Fibroblast of upper back skin (primary cell): ENCODE measurements around the gene CER1.
A peak's percentile ranks its signal among the peaks of the same experiment; 100 is the strongest.

Experiments
- DNase-seq: peaks from one replicate; pipeline ENCODE4 v3.0.0-alpha.2; 2013

The CER1 gene, protein sequence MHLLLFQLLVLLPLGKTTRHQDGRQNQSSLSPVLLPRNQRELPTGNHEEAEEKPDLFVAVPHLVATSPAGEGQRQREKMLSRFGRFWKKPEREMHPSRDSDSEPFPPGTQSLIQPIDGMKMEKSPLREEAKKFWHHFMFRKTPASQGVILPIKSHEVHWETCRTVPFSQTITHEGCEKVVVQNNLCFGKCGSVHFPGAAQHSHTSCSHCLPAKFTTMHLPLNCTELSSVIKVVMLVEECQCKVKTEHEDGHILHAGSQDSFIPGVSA

DNA sequence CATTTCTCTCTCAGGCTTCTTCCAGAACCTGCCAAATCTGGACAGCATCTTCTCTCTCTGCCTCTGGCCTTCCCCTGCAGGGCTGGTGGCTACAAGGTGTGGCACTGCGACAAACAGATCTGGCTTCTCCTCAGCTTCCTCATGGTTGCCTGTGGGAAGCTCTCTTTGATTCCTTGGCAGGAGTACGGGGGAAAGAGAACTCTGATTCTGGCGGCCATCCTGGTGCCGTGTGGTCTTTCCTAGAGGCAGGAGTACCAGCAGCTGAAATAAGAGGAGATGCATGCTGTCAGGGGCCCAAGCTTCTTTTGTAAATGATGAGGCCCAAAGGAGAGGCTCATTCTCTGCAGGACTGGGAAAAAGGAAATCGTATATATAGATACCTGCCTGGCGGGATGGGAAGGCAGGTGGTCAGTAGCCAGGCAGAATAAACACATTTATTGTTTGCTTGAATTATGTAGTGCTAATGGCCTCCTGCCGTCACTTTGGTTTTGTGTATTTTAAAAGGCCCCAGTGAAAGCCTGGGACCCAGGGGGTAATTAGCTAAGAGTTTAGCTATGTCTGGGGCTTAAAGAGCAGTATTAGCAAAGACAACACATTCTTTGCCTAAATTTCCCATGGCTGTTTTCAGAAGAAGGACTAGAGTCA, at the start of gene CER1:
Gene CER1, minus strand, starts transcription at position 343 of the 645 bp plus-strand sequence. Its CDS starts 61 bp downstream, at position 282.
- no peak for DNase-seq

DNA sequence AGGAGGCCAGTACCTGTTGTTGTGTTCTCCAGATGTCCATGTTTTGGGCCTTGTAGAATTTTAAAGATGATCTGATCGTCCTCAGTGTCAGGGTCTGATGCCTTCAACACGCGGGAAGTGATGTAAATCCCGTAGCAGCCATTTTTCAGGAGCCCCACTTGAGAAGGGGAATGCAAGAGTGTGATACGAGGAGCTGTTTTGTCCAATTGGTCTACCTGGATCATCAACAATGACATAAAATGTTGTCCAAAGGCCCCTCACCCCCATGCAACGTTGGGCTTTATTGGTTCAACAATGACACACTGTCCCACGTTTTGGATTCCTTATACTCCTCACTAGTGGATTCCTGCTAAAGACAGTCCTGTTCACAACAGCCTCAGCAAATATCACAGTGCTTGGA, 48.1 kb upstream of the CER1 start:
- DNase-seq, result no peak

- peak; percentile 29 for DNase-seq
These were observed 46.7 kb upstream of the CER1 start for GRCh38 chr9:14769230-14769571.

DNA sequence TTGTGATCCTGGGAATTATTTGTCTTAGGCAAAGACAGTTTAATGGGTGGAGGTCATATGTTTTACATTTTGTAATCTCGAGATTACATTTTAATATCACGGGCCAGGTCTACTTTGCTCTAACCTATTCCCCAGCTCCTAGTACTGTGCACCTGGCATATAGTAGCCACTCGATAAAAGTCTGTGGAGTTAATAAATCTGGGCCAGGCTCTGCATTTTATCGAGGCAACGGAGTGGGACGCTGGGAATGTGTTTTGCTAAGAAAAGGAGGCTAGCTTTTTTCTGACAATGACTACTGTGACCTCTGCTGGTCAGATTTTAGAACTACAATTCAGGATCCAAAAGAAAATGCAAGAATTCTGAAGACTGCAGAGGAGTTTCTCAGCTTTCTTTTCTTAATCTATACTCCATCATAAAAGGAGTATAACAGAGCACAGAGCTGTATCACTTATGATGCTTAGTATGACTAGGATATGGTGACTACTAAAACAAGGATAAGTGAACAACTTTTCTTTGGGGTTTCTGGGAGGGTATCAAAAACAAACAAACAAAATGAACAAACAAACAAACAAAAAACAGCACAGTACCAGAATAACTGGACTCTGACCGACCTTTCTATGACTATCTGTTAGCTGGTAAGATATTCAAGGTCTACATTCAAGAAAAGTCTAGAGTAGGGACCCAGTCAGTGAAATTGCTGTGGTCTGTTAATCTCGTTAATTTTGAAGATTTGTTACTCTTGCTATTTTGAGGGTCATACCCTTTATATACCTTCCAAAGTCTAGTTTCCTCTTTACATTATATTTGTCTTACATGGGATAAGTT, 46.1 kb upstream of the CER1 start:
- DNase-seq, result peak; percentile 66

- DNase-seq, result peak; percentile 72
These were observed 43.8 kb upstream of the CER1 start for GRCh38 chr9:14766299-14766698.

DNA sequence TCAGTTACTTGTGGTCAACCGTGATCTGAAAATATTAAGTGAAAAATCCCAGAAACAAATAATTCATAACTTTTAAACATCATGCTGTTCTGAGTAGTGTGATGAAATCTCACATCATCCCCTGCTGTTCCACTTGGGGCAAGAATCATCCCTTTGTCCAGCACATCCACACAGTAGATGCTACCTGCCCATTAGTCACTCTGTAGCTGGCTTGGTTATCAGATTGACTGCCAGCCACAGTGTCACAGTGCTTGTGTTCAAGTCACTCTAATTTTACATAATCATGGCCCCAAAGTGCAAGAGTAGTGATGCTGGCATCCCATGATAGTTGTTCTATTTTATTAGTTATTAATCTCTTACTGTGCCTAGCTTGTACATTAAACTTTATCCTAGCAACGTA, 39.1 kb upstream of the CER1 start:
- no peak for DNase-seq

- DNase-seq, result no peak
These were observed 37.5 kb upstream of the CER1 start for GRCh38 chr9:14760060-14760459.

GRCh38 chr9:14756291-14756690, 33.8 kb upstream of the CER1 start:
- no peak for DNase-seq

DNA sequence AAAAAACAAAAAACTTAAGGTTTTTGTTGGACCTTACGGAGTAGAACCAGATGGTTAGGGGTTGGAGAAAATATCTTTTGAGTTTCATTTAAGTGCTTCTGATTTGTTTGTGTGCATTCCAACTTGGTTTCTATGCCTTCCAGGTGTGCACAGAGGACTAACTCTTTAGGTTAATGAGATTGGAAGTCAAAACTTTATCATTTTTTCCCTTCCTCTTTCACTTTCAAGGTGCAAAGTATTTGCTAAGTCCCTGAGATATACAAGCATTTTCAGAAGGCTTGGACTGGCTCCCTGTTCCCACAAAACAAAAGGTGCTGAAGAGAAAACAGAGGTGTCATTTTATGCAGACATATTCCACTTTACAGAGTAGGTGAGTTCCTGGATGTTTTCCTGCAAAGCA, 30.3 kb upstream of the CER1 start:
- no peak for DNase-seq

DNA sequence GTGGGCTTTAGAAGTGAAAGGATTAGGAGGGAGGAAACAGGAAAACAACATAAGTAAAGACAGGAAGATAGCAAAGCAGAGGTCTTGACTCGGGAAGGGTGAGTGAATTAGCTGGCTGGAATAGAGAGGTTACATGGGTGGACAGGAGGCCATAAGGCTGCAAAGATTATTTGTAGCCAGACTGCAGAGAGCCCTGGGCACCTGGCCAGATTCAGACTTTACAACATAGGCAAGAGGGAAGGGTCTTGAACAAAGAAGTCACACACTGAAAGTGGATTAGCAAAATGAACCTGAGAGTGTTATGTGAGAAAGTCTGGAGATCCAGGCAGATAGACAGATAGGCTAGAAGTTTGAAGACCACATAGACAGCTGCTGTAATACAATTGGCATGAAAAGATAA, 29.7 kb upstream of the CER1 start:
- DNase-seq, result no peak

DNA sequence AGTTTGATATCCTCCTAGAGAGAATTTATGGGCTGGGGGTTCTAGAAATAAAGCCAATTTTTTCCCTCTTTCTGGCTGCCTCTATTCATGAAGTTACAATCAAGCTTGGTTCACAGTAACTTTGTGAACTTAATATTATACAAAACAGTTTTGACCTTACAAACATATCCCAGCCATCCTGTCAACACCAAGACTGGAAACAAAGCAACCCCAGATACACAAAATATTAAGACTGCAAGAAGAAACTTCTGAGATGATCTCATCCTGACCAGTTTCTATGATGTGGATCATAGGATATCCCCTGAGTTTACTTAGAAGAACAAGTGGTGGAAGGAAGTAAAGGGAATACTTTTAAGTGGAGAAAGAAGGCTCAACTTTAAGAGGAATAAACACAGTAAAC, 28.3 kb upstream of the CER1 start:
- no peak for DNase-seq

DNA sequence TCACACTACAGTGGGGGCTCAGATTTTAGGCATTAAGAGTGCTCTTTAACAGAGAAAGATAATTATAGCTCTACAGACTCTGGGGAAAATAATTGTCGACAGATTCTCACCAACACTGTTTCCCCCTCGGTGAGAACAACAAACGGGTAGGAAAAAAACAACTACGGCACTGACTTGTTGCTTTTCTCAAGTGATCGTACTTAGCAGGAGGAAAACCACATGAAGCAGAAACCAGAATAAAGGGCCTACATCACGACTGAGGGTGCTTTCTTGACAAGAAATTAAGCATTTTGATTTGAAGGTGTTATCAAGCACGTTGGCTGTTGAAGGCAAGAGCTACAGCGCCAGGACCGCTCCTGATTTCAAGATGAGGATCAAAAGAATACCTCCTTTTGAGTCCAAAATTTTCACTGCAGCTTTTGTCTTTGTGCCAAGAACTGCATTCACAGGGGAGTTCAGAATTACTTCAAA, 27.2 kb upstream of the CER1 start:
- no peak for DNase-seq

- no peak for DNase-seq
These were observed 25.8 kb upstream of the CER1 start for GRCh38 chr9:14748373-14748772.

DNA sequence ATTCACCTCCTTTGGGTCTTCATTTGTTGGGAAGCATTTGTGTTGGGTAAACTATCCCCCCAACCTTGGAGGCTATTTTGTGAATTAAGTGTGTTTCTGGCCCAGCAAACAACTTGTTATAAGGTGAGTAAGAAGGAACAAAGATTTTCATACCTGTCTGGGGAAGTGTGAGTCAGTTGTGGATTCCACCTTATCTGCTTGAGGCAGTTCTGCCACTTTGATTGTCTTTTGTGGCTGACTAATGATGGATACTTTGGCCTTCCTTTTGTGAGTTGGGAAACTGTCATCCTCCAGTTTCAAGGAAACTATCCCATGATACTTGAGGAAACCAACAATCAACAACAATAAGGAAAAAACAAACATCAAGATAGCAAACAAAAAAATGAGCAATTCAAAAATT, 24.6 kb upstream of the CER1 start:
- DNase-seq, result no peak

GRCh38 chr9:14746626-14747025, 24.1 kb upstream of the CER1 start:
- DNase-seq, result no peak

- DNase-seq, result no peak
These were observed 22.2 kb upstream of the CER1 start for GRCh38 chr9:14744768-14745167.

GRCh38 chr9:14741369-14741768, 18.8 kb upstream of the CER1 start:
- DNase-seq, result no peak

DNA sequence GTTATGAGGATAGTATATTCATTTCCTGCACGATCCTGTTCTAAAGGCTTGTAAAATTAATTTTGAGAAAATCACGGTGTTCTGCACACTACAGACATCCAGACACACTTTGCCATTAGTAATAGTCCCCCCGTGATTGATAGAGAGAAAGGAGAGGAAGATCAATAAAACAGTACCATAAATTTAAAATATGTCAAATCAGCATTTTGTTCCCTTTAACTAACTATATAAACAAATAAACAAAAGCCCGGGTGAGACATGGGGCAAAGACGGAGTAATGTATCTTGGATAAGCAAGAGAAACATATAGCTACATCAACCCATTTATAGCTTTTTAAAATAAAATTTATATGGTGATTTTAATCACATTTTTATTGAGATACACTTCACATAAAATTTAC, 10.6 kb upstream of the CER1 start:
- DNase-seq, result no peak

- DNase-seq, result no peak
These were observed 8.9 kb upstream of the CER1 start for GRCh38 chr9:14731294-14731981.

DNA sequence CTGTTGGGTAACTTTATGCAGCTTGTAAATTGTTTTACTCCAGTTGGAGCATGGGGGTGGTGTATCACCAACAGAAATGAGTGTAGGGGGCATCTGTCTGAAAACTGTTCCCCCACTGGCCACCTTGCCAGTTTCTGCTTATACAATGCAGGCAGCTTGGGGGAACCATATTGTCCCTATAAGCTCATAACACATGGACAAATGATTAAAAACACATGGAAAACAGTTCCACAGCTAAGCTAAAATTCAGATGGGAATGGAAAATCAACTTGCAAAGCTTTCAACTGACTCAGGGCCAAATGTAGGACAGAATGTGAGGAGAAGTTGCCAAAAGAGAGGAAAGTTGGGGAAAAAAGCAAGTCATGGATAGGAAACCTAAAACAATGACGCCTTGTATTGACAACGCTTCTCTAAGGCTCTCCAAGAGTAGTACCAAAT, 7.9 kb upstream of the CER1 start:
- DNase-seq, result peak; percentile 29

DNA sequence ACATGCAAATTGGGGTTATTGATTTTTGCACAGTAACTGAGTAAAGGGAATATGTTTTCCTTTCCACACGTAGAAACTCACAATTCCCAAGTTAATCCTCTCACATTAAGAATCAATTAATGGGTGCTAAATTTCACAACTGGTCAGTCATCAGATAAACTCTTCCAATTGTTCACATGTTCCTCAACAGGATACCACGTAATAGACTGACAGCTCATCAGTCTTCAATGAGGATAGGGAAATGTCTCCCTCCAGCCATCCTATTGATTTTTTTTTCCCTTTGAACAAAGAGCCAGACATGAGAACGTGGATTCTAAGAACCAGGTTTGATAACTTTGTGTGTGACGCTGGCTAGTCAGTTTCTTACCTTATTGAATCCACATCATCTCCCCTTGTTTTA, 768 bp upstream of the CER1 start:
- DNase-seq, result no peak

DNA sequence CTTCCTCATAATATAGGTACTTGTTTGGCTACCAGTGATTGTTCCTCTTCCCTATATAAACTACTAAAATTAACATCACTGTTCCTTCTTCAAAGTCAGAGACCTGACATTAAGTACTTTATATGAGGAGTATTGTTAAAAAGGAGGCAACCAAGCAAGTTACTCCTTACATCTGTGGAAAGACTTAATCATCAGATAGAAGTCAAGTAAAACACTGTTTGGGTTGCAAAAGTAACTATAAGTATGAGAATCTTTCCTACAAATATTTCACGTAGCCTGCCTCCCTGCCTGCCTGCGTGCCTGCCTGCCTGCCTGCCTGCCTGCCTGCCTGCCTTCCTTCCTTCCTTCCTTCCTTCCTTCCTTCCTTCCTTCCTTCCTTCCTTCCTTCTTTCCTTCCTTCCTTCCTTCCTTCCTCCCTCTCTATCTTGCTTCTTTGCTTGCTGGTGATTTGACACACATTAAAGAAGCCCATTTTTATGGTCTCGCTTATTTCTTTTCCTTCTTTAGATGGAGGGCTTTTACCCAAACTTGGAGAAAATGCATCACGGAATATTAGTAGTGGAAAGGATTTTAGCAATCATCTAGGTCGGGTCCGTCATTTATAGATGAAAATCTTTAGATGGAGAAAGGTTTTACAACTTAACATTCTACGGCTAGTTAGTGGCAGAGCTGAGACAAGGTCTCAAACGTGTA, 3.2 kb downstream of the CER1 start:
- DNase-seq, result no peak

DNA sequence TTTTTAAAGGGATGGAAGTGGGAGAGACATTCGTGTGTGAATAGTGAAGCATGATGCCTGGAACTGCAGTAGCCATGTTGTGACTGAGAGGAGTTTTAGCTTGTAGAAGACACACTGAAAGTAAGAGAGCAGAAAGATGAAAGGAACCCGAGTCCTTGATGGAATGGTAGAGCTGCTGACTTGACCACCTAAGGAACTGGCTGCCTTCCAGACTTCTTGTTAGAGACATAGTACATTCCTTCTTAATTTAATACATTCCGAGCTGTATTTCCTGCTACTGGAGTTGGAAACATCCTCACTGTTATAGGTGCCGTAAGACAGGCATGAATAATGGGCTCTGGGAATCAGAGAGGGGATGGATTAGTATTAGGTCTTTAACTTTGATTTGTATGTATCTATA, 7.4 kb downstream of the CER1 start:
- DNase-seq, result peak; percentile 79
